HG03457 (cell line): ENCODE measurements around the gene DPYSL3.
"Not testable (repeated sequence)": the region's sequence is repeated elsewhere in the genome, so short reads cannot be mapped to it uniquely, and the experiment has no call there.

ENCODE experiments used
- ATAC-seq: cut with Tn5 transposase; IDR thresholded peaks from one replicate; pipeline ENCODE4 v1.9.1; 2021; ENCODE audit warnings: moderate number of reproducible peaks; ENCODE audit not compliant: unreplicated experiment

The DPYSL3 gene

GRCh38 chr5:147373328-147373727, 136.5 kb downstream of the DPYSL3 start:
- ATAC-seq: no peak

- no peak for ATAC-seq
These were observed 137.7 kb downstream of the DPYSL3 start for GRCh38 chr5:147372191-147372590.

- ATAC-seq: no peak
These were observed 138.6 kb downstream of the DPYSL3 start for GRCh38 chr5:147371290-147371689.

- ATAC-seq: no peak
These were observed 140.0 kb downstream of the DPYSL3 start for GRCh38 chr5:147369742-147370374.

GRCh38 chr5:147367381-147367780, 142.5 kb downstream of the DPYSL3 start:
- not testable (repeated sequence) for ATAC-seq

GRCh38 chr5:147361441-147362175, 148.3 kb downstream of the DPYSL3 start:
- ATAC-seq: no peak

- no peak for ATAC-seq
These were observed 149.1 kb downstream of the DPYSL3 start for GRCh38 chr5:147360816-147361215.

GRCh38 chr5:147359581-147359980, 150.3 kb downstream of the DPYSL3 start:
- ATAC-seq: no peak

GRCh38 chr5:147359101-147359500, 150.8 kb downstream of the DPYSL3 start:
- ATAC-seq: no peak

- ATAC-seq: no peak
These were observed 160.6 kb downstream of the DPYSL3 start for GRCh38 chr5:147349241-147349640.

- no peak for ATAC-seq
These were observed 161.4 kb downstream of the DPYSL3 start for GRCh38 chr5:147348451-147348850.

- ATAC-seq: no peak
These were observed 161.8 kb downstream of the DPYSL3 start for GRCh38 chr5:147348046-147348445.

- ATAC-seq: no peak
These were observed 163.8 kb downstream of the DPYSL3 start for GRCh38 chr5:147346006-147346561.

- no peak for ATAC-seq
These were observed 165.0 kb downstream of the DPYSL3 start for GRCh38 chr5:147344861-147345260.

- ATAC-seq: no peak
These were observed 168.5 kb downstream of the DPYSL3 start for GRCh38 chr5:147341345-147341744.

GRCh38 chr5:147340941-147341340, 168.9 kb downstream of the DPYSL3 start:
- no peak for ATAC-seq
